Mononuclear cell (primary cell): ENCODE results near the gene SEC22C. TPM values are rescaled to one million over a fixed set of nuclear protein-coding genes. Genes with fewer than 3 reads are reported as not detected.

Source experiments
- H3K27me3 ChIP-seq: 2 replicates; pipeline ENCODE4 v1.6.0; 2011; ENCODE audit warnings: low read length, control low read depth; ENCODE audit not compliant: insufficient read depth
- H3K4me1 ChIP-seq: 2 replicates; pipeline ENCODE4 v1.5.1; 2011; ENCODE audit warnings: mild to moderate bottlenecking, low read length, control low read depth; ENCODE audit not compliant: insufficient read depth
- H3K4me3 ChIP-seq: 2 replicates; pipeline ENCODE4 v1.5.1; 2011; ENCODE audit warnings: mild to moderate bottlenecking, low read length, moderate library complexity
- H3K9me3 ChIP-seq: 2 replicates; pipeline ENCODE4 v1.5.1; 2011; ENCODE audit warnings: low read depth, mild to moderate bottlenecking, control low read depth, low read length
- total RNA-seq: library from RNA; depleted of rRNA; stranded (reverse); fragments of >200 nt; gene quantifications from one replicate; pipeline ENCODE4 v1.2.3, GENCODE V29; 2012

The SEC22C gene
- total RNA-seq, 1 donor, result 75.0 TPM

GRCh38 chr3:42532229-42532628 is 49.5 kb downstream of the SEC22C start:
- H3K27me3 ChIP-seq, result no peaks in the 10 kb centered on the region
- no peaks in the 10 kb centered on the region for H3K9me3 ChIP-seq
- H3K4me3 ChIP-seq, result no peak overlapping the region
- H3K4me1 ChIP-seq, result peaks cover 60% of the 10 kb centered on the region

GRCh38 chr3:42531470-42531869 is 50.3 kb downstream of the SEC22C start:
- Histone ChIP-seq H3K9me3 (no peaks in the 10 kb centered on the region), H3K27me3 (no peaks in the 10 kb centered on the region), H3K4me1 (peaks cover 66% of the 10 kb centered on the region)

GRCh38 chr3:42530073-42530472 is 51.7 kb downstream of the SEC22C start:
- Histone ChIP-seq H3K4me1 (peaks cover 75% of the 10 kb centered on the region), H3K4me3 (no peak overlapping the region), H3K9me3 (no peaks in the 10 kb centered on the region), H3K27me3 (no peaks in the 10 kb centered on the region)

More at GRCh38 chr3:42531470-42531869, 50.3 kb downstream of the SEC22C start:
- H3K4me3 ChIP-seq, result no peak overlapping the region

- Histone ChIP-seq H3K27me3 (no peaks in the 10 kb centered on the region), H3K4me3 (no peak overlapping the region), H3K4me1 (peaks cover 81% of the 10 kb centered on the region), H3K9me3 (no peaks in the 10 kb centered on the region)
Measured at GRCh38 chr3:42529468-42529867, 52.3 kb downstream of the SEC22C start.

- no peaks in the 10 kb centered on the region for H3K27me3 ChIP-seq
- H3K4me3 ChIP-seq, result no peak overlapping the region
- H3K9me3 ChIP-seq, result no peaks in the 10 kb centered on the region
- peaks cover 75% of the 10 kb centered on the region for H3K4me1 ChIP-seq
Measured at GRCh38 chr3:42527368-42527917, 54.3 kb downstream of the SEC22C start.

- H3K9me3 ChIP-seq, result no peaks in the 10 kb centered on the region
- H3K27me3 ChIP-seq, result no peaks in the 10 kb centered on the region
- H3K4me1 ChIP-seq, result peaks cover 73% of the 10 kb centered on the region
- no peak overlapping the region for H3K4me3 ChIP-seq
Measured at GRCh38 chr3:42526616-42527367, 55.0 kb downstream of the SEC22C start.

GRCh38 chr3:42525736-42526345 is 55.9 kb downstream of the SEC22C start:
- Histone ChIP-seq H3K27me3 (no peaks in the 10 kb centered on the region), H3K9me3 (no peaks in the 10 kb centered on the region), H3K4me1 (peaks cover 73% of the 10 kb centered on the region), H3K4me3 (no peak overlapping the region)

GRCh38 chr3:42525212-42525611 is 56.6 kb downstream of the SEC22C start:
- peaks cover 73% of the 10 kb centered on the region for H3K4me1 ChIP-seq
- H3K9me3 ChIP-seq, result no peaks in the 10 kb centered on the region
- no peaks in the 10 kb centered on the region for H3K27me3 ChIP-seq
- H3K4me3 ChIP-seq, result no peak overlapping the region

GRCh38 chr3:42524751-42525150 is 57.0 kb downstream of the SEC22C start:
- no peaks in the 10 kb centered on the region for H3K9me3 ChIP-seq
- peaks cover 73% of the 10 kb centered on the region for H3K4me1 ChIP-seq
- H3K4me3 ChIP-seq, result no peak overlapping the region
- no peaks in the 10 kb centered on the region for H3K27me3 ChIP-seq

GRCh38 chr3:42520906-42521305 is 60.9 kb downstream of the SEC22C start:
- Histone ChIP-seq H3K27me3 (no peaks in the 10 kb centered on the region), H3K9me3 (no peaks in the 10 kb centered on the region), H3K4me1 (peaks cover 44% of the 10 kb centered on the region), H3K4me3 (no peak overlapping the region)

- Histone ChIP-seq H3K9me3 (no peaks in the 10 kb centered on the region), H3K4me1 (peaks cover 38% of the 10 kb centered on the region), H3K4me3 (no peak overlapping the region), H3K27me3 (no peaks in the 10 kb centered on the region)
Measured at GRCh38 chr3:42520336-42520735, 61.4 kb downstream of the SEC22C start.

GRCh38 chr3:42519568-42519962 is 62.2 kb downstream of the SEC22C start:
- no peaks in the 10 kb centered on the region for H3K9me3 ChIP-seq
- peaks cover 36% of the 10 kb centered on the region for H3K4me1 ChIP-seq
- H3K27me3 ChIP-seq, result no peaks in the 10 kb centered on the region
- no peak overlapping the region for H3K4me3 ChIP-seq

GRCh38 chr3:42518800-42519567 is 62.8 kb downstream of the SEC22C start:
- Histone ChIP-seq H3K4me1 (peaks cover 31% of the 10 kb centered on the region), H3K4me3 (no peak overlapping the region), H3K9me3 (no peaks in the 10 kb centered on the region)

GRCh38 chr3:42517117-42517516 is 64.7 kb downstream of the SEC22C start:
- no peak overlapping the region for H3K4me3 ChIP-seq
- no peaks in the 10 kb centered on the region for H3K9me3 ChIP-seq
- H3K4me1 ChIP-seq, result peaks cover 34% of the 10 kb centered on the region
- H3K27me3 ChIP-seq, result no peaks in the 10 kb centered on the region

More at GRCh38 chr3:42518800-42519567, 62.8 kb downstream of the SEC22C start:
- no peaks in the 10 kb centered on the region for H3K27me3 ChIP-seq

GRCh38 chr3:42516443-42516842 is 65.3 kb downstream of the SEC22C start:
- Histone ChIP-seq H3K4me1 (peaks cover 40% of the 10 kb centered on the region), H3K4me3 (no peak overlapping the region), H3K27me3 (no peaks in the 10 kb centered on the region), H3K9me3 (no peaks in the 10 kb centered on the region)
